HCT116 (cell line): Measurements from ENCODE around the gene POC1A. TPM values are rescaled to one million over a fixed set of nuclear protein-coding genes. Genes with fewer than 3 reads are reported as not detected.

Experiments
- ATAC-seq: fragments of 200-7000 bp; cut with Tn5 transposase; 2 replicates; pipeline ENCODE4 v1.9.1; 2020; ENCODE audit warnings: mild to moderate bottlenecking, moderate library complexity
- BruUV-seq: library from RNA; stranded (reverse); fragments of 400-500 nt; replicated peaks from 2 replicates; lab custom pipeline; 2021; lab: Mats Ljungman, UMichigan
- CTCF ChIA-PET: fragments of 300-600 bp; sonication (Branson Sonifier 250); formaldehyde crosslinking; loops from one replicate; lab custom pipeline; 2021; ENCODE audit warnings: antibody characterized with exemption; lab: Charles Lee
- POLR2A ChIA-PET: fragments of 300-600, 350-600 bp; sonication (Branson Sonifier 250); formaldehyde crosslinking; loops from one replicate; lab custom pipeline; 2021; ENCODE audit warnings: antibody characterized with exemption; lab: Charles Lee
- RAD21 ChIA-PET, 2 experiments: fragments of 300-600 bp; sonication (Branson Sonifier 250); formaldehyde crosslinking; loops; one replicate each; lab custom pipeline; 2023; ENCODE audit warnings: low total read pairs in 2 of 2; ENCODE audit not compliant: uncharacterized antibody in 2 of 2, unreplicated experiment in 2 of 2, low non-redundant PET in 1 of 2; lab: Charles Lee
- DNase-seq: peaks from one replicate; pipeline ENCODE4 v3.0.0-alpha.2; 2010; ENCODE audit warnings: low read depth, low spot score
- H2AFZ ChIP-seq: fragments of 200-600 bp; shearing (Covaris generic), sonication (generic); 2 replicates; pipeline ENCODE4 v1.6.1; 2017; ENCODE audit warnings: low read depth, mixed run types, mixed read lengths, antibody characterized with exemption, low read length; ENCODE audit not compliant: poor library complexity, severe bottlenecking
- H3K27ac ChIP-seq: 2 replicates; pipeline ENCODE4 v1.5.1; 2012; ENCODE audit warnings: low read depth, low read length
- H3K27me3 ChIP-seq: fragments of 200-600 bp; sonication (generic); 2 replicates; pipeline ENCODE4 v1.6.1; 2016; ENCODE audit warnings: mixed run types, low read length, mixed read lengths; ENCODE audit not compliant: insufficient read depth
- H3K36me3 ChIP-seq, 2 experiments: fragments of 200-500 bp in 1 of 2; fragments of 200-600 bp in 1 of 2; sonication (Bioruptor generic) in 1 of 2; sonication (generic) in 1 of 2; 2 replicates each; pipeline versions ENCODE4 v1.5.1 to v1.6.1; 2014 to 2016; ENCODE audit warnings: low read length in 2 of 2, inconsistent platforms in 1 of 2, mixed read lengths in 1 of 2, mixed run types in 1 of 2; ENCODE audit not compliant: insufficient read depth in 2 of 2, control insufficient read depth in 1 of 2
- H3K4me1 ChIP-seq, 2 experiments: fragments of 200-600 bp in 1 of 2; sonication (generic) in 1 of 2; 2 replicates each; pipeline versions ENCODE4 v1.5.1 to v1.6.1; 2012 to 2017; ENCODE audit warnings: low read length in 2 of 2, inconsistent platforms in 1 of 2, mild to moderate bottlenecking in 1 of 2, mixed read lengths in 1 of 2, mixed run types in 1 of 2, moderate library complexity in 1 of 2; ENCODE audit not compliant: insufficient read depth in 2 of 2, control insufficient read depth in 1 of 2
- H3K4me2 ChIP-seq: fragments of 200-600 bp; sonication (generic); 2 replicates; pipeline ENCODE4 v1.6.1; 2017; ENCODE audit warnings: mixed run types, low read length, mixed read lengths
- H3K4me3 ChIP-seq, 2 experiments: fragments of 200-600 bp in 1 of 2; sonication (generic) in 1 of 2; replicated peaks in 1 of 2; 2 replicates each; pipeline ENCODE4 v1.5.1; 2011 to 2016; ENCODE audit warnings: low read length in 2 of 2, control low read depth in 1 of 2, low read depth in 1 of 2, mild to moderate bottlenecking in 1 of 2, mixed read lengths in 1 of 2, mixed run types in 1 of 2
- H3K79me2 ChIP-seq: fragments of 200-600 bp; sonication (generic); 2 replicates; pipeline ENCODE4 v1.6.1; 2017; ENCODE audit warnings: mild to moderate bottlenecking, mixed run types, low read length, moderate library complexity, mixed read lengths; ENCODE audit not compliant: insufficient read depth
- H3K9ac ChIP-seq: fragments of 200-600 bp; sonication (generic); 2 replicates; pipeline ENCODE4 v1.6.1; 2016; ENCODE audit warnings: low read length, mixed read lengths
- H3K9me2 ChIP-seq: fragments of 200-600 bp; sonication (generic), shearing (Covaris generic); 2 replicates; pipeline ENCODE4 v1.6.1; 2017; ENCODE audit warnings: mixed run types, mild to moderate bottlenecking, moderate library complexity; ENCODE audit not compliant: insufficient read depth
- H3K9me3 ChIP-seq, 2 experiments: fragments of 200-500 bp in 1 of 2; fragments of 200-600 bp in 1 of 2; sonication (Bioruptor generic) in 1 of 2; sonication (generic) in 1 of 2; 2 replicates each; pipeline ENCODE4 v1.6.1; 2014 to 2017; ENCODE audit warnings: low read length in 2 of 2, mixed read lengths in 2 of 2, inconsistent platforms in 1 of 2, low read depth in 1 of 2, mild to moderate bottlenecking in 1 of 2, mixed run types in 1 of 2, moderate library complexity in 1 of 2; ENCODE audit not compliant: control insufficient read depth in 1 of 2, insufficient read depth in 1 of 2
- H4K20me1 ChIP-seq: fragments of 200-600 bp; sonication (generic), shearing (Covaris generic); 2 replicates; pipeline ENCODE4 v1.6.1; 2017; ENCODE audit warnings: mixed run types, mild to moderate bottlenecking, moderate library complexity; ENCODE audit not compliant: insufficient read depth
- CBX3 ChIP-seq: IDR thresholded peaks from 2 replicates; pipeline ENCODE4 v1.6.1; 2012; ENCODE audit warnings: low read depth
- CEBPB ChIP-seq: IDR thresholded peaks from 2 replicates; pipeline ENCODE4 v1.6.1; 2012; ENCODE audit warnings: low read depth
- CTCF ChIP-seq, 3 experiments: fragments of 200-600 bp in 1 of 3; sonication (generic) in 1 of 3; IDR thresholded peaks in 2 of 3; conservative IDR thresholded peaks in 1 of 3; 2 replicates each; pipeline ENCODE4 v1.5.1; 2012 to 2017; ENCODE audit warnings: low read depth in 2 of 3, low read length in 2 of 3, antibody characterized with exemption in 1 of 3, borderline replicate concordance in 1 of 3, control low read depth in 1 of 3, mild to moderate bottlenecking in 1 of 3, mixed read lengths in 1 of 3, mixed run types in 1 of 3, moderate library complexity in 1 of 3; ENCODE audit not compliant: insufficient read depth in 1 of 3
- EGR1 ChIP-seq: IDR thresholded peaks from 2 replicates; pipeline ENCODE4 v1.6.1; 2012; ENCODE audit warnings: low read depth
- ELF1 ChIP-seq: IDR thresholded peaks from 2 replicates; pipeline ENCODE4 v1.6.1; 2012; ENCODE audit warnings: low read depth, borderline replicate concordance
- EZH2phosphoT487 ChIP-seq: fragments of 200-600 bp; IDR thresholded peaks from 2 replicates; pipeline ENCODE4 v1.6.1; 2018; ENCODE audit warnings: antibody characterized with exemption, borderline replicate concordance
- FOSL1 ChIP-seq: IDR thresholded peaks from 2 replicates; pipeline ENCODE4 v1.6.1; 2012; ENCODE audit warnings: low read depth
- JUND ChIP-seq: IDR thresholded peaks from 2 replicates; pipeline ENCODE4 v1.6.1; 2012
- MAX ChIP-seq: IDR thresholded peaks from 2 replicates; pipeline ENCODE4 v1.6.1; 2012
- POLR2A ChIP-seq: IDR thresholded peaks from 2 replicates; pipeline ENCODE4 v1.7.0; 2011; ENCODE audit warnings: borderline replicate concordance; ENCODE audit not compliant: insufficient read depth, insufficient read length; ENCODE audit errors: extremely low read depth
- SIN3A ChIP-seq: IDR thresholded peaks from 2 replicates; pipeline ENCODE4 v1.6.1; 2012; ENCODE audit warnings: low read depth
- SRF ChIP-seq: IDR thresholded peaks from 2 replicates; pipeline ENCODE4 v1.6.1; 2012; ENCODE audit warnings: low read depth
- YY1 ChIP-seq: IDR thresholded peaks from 2 replicates; pipeline ENCODE4 v1.6.1; 2011; ENCODE audit warnings: low read length, low read depth, moderate library complexity, mild to moderate bottlenecking; ENCODE audit not compliant: insufficient replicate concordance; ENCODE audit errors: extremely low read depth
- intact Hi-C: fragments of 100-400 bp; cut with micrococcal nuclease; formaldehyde crosslinking; loops from 2 replicates; pipeline ENCODE4 v1.10.0; 2022
- total RNA-seq: library from RNA; stranded (reverse); gene quantifications from one replicate; pipeline ENCODE4 v1.2.1, GENCODE V29; 2021; ENCODE audit not compliant: unreplicated experiment
- TF ChIP-seq, protein P1 (sequence below): IDR thresholded peaks from 2 replicates; pipeline ENCODE4 v1.6.1; 2012

The POC1A gene
- total RNA-seq, 1 experiment from 2014 or later: 34.0 TPM

DNA sequence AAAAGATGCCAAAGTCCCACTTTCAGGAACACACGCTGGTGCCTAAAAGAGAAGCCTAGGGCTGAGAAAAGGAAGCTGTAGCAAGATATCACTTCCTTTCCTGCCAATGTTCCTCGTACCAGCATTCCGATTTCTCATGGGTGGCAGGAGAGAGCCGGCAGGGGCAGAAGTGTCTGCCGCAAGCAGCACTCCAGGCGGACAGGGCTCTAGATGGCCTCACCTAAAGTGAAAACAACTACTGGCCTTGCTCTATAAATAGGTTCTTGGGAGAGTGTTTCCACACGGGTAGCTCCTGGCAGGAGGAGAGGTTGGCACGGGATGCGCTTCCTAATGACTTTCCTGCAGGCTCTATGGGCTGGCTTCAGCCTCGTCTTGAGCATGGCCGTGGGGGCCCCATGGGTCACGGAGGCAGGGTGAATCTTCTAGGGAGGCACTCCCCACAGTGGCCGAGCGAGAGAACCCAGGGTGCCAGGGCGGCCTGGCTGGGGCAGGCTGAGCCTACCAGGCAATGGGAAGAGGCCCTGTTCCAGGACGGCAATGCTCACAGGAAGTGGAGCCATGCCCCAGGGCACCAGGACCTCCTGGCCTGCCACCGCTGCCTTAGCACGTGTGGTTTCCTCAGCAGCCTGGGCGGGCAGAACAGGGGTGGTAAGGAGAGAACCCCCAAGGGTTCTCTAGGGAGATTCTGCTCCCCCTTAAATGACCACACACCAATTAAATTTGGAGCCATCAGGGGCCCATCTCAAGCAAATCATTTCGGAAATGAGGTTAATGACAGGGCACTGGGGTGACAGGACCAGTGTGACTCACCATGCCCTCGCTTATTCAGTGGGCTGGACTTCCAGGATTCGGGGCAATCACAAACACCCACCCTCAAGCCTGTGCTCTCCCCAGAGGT lies 83.2 kb downstream of the POC1A start:
- ATAC-seq (no peak), DNase-seq (no peak)
- no TSS peak for BruUV-seq
- no peak overlapping the region for H3K9ac ChIP-seq
- RAD21 ChIA-PET: no interaction called here
- H3K4me3 ChIP-seq: no peak overlapping the region
- H3K27me3 ChIP-seq: no peaks in the 10 kb centered on the region
- no peaks in the 10 kb centered on the region for H3K79me2 ChIP-seq
- TF ChIP-seq CEBPB (no peak), SIN3A (no peak)
- CTCF ChIA-PET: no interaction called here
- no peak overlapping the region for H3K4me2 ChIP-seq
- H4K20me1 ChIP-seq: no peaks in the 10 kb centered on the region
- H2AFZ ChIP-seq: no peak overlapping the region
- H3K27ac ChIP-seq: no peak overlapping the region
- no peaks in the 10 kb centered on the region; a peak in 1 of 4 replicates for H3K36me3 ChIP-seq
- POLR2A ChIA-PET: no interaction called here
- no peaks in the 10 kb centered on the region for H3K9me2 ChIP-seq
- no peaks in the 10 kb centered on the region for H3K9me3 ChIP-seq
- intact Hi-C loops: no loop called here
- H3K4me1 ChIP-seq: peaks cover 0 to 5% of the 10 kb centered on the region in 2 experiments; a peak in 1 of 4 replicates

GRCh38 chr3:52069855-52070254 lies 84.4 kb downstream of the POC1A start:
- Histone ChIP-seq H3K4me2 (no peak overlapping the region), H3K27me3 (no peaks in the 10 kb centered on the region), H4K20me1 (no peaks in the 10 kb centered on the region), H2AFZ (no peak overlapping the region), H3K9me2 (no peaks in the 10 kb centered on the region), H3K79me2 (no peaks in the 10 kb centered on the region), H3K4me1 (peaks cover 0 to 13% of the 10 kb centered on the region in 2 experiments; a peak in 1 of 4 replicates), H3K9ac (no peak overlapping the region), H3K9me3 (no peaks in the 10 kb centered on the region), H3K4me3 (no peak overlapping the region), H3K27ac (no peak overlapping the region), H3K36me3 (no peaks in the 10 kb centered on the region)
- no peak for DNase-seq
- BruUV-seq: no TSS peak
- no peak for ATAC-seq
- ChIA-PET RAD21 (no interaction called here), CTCF (no interaction called here), POLR2A (no interaction called here)
- intact Hi-C loops: no loop called here
- no peak for TF ChIP-seq CTCF (IDR thresholded peaks at IDR 0.05 in 2 of 3, conservative IDR thresholded peaks at IDR 0.05 in 1 of 3; ENCODE audit: borderline replicate concordance in 1 of 3, insufficient read depth in 1 of 3, low read depth in 2 of 3, low read length in 2 of 3)
- no peak for TF ChIP-seq JUND
- no peak for TF ChIP-seq ELF1
- no peak for TF ChIP-seq SRF
- TF ChIP-seq, protein P1, sequence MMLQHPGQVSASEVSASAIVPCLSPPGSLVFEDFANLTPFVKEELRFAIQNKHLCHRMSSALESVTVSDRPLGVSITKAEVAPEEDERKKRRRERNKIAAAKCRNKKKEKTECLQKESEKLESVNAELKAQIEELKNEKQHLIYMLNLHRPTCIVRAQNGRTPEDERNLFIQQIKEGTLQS: no peak
- no peak for TF ChIP-seq MAX
- TF ChIP-seq CEBPB: no peak
- no peak for TF ChIP-seq FOSL1
- TF ChIP-seq YY1: no peak
- no peak for TF ChIP-seq SIN3A
- TF ChIP-seq EZH2phosphoT487: no peak
- no peak for TF ChIP-seq CBX3
- no peak for TF ChIP-seq EGR1
- TF ChIP-seq POLR2A: no peak
